OCI-LY3 (cell line): ENCODE results near the gene SEPTIN14.

ENCODE experiments used
- H2AFZ ChIP-seq: fragments of 200-600, 300-600 bp; shearing (Covaris generic); 2 replicates; pipeline ENCODE4 v1.6.0; 2014; ENCODE audit warnings: antibody characterized with exemption, low read depth, low read length
- H3K27ac ChIP-seq: fragments of 200-600, 300-600 bp; sonication (generic); 2 replicates; pipeline ENCODE4 v1.5.1; 2014; ENCODE audit warnings: mild to moderate bottlenecking, low read length, moderate library complexity, mixed read lengths
- H3K27me3 ChIP-seq: fragments of 200-600, 300-600 bp; sonication (generic); 2 replicates; pipeline ENCODE4 v1.6.1; 2014; ENCODE audit warnings: low read depth, low read length, mixed read lengths
- H3K36me3 ChIP-seq: fragments of 200-600, 300-600 bp; sonication (generic); replicated peaks from 2 replicates; pipeline ENCODE3; 2014; ENCODE audit warnings: low read depth, low read length, mixed read lengths
- H3K4me1 ChIP-seq: fragments of 300-600, 200-600 bp; sonication (generic); 2 replicates; pipeline ENCODE4 v1.6.1; 2014; ENCODE audit warnings: low read length, mixed read lengths
- H3K4me2 ChIP-seq: fragments of 200-600, 300-600 bp; sonication (generic); 2 replicates; pipeline ENCODE4 v1.6.1; 2014; ENCODE audit warnings: low read length, mixed read lengths
- H3K4me3 ChIP-seq: fragments of 300-600, 200-600 bp; sonication (generic); 2 replicates; pipeline ENCODE4 v1.5.1; 2014; ENCODE audit warnings: antibody characterized with exemption, mild to moderate bottlenecking, low read length, moderate library complexity
- H3K79me2 ChIP-seq: fragments of 300-600, 200-600 bp; shearing (Covaris generic); 2 replicates; pipeline ENCODE4 v1.6.1; 2014; ENCODE audit warnings: mild to moderate bottlenecking, low read length, mixed read lengths
- H3K9ac ChIP-seq: fragments of 300-600, 200-600 bp; shearing (Covaris generic); 2 replicates; pipeline ENCODE4 v1.6.0; 2014; ENCODE audit warnings: mild to moderate bottlenecking, low read length, moderate library complexity
- H3K9me3 ChIP-seq: fragments of 200-600, 300-600 bp; shearing (Covaris generic); 2 replicates; pipeline ENCODE4 v1.6.1; 2014; ENCODE audit warnings: low read length, mixed read lengths; ENCODE audit not compliant: insufficient read depth
- H4K20me1 ChIP-seq: fragments of 200-600, 300-600 bp; sonication (generic); 2 replicates; pipeline ENCODE4 v1.6.1; 2016; ENCODE audit warnings: low read length, mixed read lengths; ENCODE audit not compliant: insufficient read depth
- EZH2phosphoT487 ChIP-seq: fragments of 200-600 bp; shearing (Covaris generic); IDR thresholded peaks from 2 replicates; pipeline ENCODE4 v1.6.1; 2018; ENCODE audit warnings: antibody characterized with exemption, mixed run types, low read depth
- TF ChIP-seq, protein P1 (sequence below): fragments of 200-600, 300-600 bp; sonication (generic); IDR thresholded peaks from 2 replicates; pipeline ENCODE4 v1.5.1; 2014; ENCODE audit warnings: antibody characterized with exemption, low read length, low read depth

SEPTIN14 gene

DNA sequence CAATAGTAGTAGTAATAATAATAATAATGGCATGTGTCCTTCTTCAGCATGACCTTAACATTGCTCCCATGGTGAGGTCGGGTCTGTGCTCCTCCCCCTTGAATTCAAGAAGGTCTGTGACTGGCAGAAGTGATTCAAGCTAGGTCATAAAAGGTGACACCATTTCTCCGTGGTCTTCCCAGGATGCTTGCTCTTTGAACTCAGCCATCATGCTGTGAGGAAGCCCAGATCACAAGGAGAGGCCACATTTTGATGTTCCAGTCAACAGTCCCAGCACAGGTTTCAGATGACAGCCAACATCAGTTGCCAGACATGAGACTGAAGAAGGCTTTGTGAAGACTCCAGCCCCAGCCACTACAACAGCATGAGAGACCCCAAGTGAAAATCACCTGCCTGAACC lies 83.9 kb downstream of the SEPTIN14 start:
- H3K4me3 ChIP-seq = no peak overlapping the region
- no peaks in the 10 kb centered on the region for H3K79me2 ChIP-seq
- TF ChIP-seq, protein P1, sequence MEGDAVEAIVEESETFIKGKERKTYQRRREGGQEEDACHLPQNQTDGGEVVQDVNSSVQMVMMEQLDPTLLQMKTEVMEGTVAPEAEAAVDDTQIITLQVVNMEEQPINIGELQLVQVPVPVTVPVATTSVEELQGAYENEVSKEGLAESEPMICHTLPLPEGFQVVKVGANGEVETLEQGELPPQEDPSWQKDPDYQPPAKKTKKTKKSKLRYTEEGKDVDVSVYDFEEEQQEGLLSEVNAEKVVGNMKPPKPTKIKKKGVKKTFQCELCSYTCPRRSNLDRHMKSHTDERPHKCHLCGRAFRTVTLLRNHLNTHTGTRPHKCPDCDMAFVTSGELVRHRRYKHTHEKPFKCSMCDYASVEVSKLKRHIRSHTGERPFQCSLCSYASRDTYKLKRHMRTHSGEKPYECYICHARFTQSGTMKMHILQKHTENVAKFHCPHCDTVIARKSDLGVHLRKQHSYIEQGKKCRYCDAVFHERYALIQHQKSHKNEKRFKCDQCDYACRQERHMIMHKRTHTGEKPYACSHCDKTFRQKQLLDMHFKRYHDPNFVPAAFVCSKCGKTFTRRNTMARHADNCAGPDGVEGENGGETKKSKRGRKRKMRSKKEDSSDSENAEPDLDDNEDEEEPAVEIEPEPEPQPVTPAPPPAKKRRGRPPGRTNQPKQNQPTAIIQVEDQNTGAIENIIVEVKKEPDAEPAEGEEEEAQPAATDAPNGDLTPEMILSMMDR = no peak
- no peak for TF ChIP-seq EZH2phosphoT487
- no peaks in the 10 kb centered on the region for H3K9me3 ChIP-seq
- no peaks in the 10 kb centered on the region for H3K36me3 ChIP-seq
- no peak overlapping the region for H3K27ac ChIP-seq
- H3K27me3 ChIP-seq = no peaks in the 10 kb centered on the region
- H3K4me1 ChIP-seq = no peaks in the 10 kb centered on the region
- H3K9ac ChIP-seq = no peak overlapping the region
- H4K20me1 ChIP-seq = no peaks in the 10 kb centered on the region
- H2AFZ ChIP-seq = no peak overlapping the region
- no peak overlapping the region for H3K4me2 ChIP-seq

DNA sequence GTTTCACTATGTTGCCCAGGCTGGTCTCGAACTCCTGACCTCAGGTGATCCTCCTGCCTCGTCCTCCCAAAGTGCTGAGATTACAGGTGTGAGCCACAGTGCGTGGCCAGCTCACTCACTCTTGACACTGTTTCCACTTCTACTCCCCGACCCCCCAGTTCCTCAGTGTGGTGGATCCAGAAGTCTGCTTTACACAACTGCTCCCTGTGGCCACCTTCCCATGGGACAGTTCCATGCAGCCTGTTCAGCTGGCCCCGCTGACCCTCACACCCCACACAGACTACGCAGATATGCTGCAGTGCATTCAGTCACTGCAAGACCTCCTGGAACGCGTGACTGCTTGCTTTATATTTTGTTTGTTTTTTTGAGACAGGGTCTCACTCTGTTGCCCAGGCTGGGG lies 86.4 kb downstream of the SEPTIN14 start:
- H3K4me2 ChIP-seq = no peak overlapping the region
- H3K4me1 ChIP-seq = no peaks in the 10 kb centered on the region
- H3K36me3 ChIP-seq = no peaks in the 10 kb centered on the region
- TF ChIP-seq, protein P1 = no peak
- TF ChIP-seq EZH2phosphoT487 = no peak
- no peaks in the 10 kb centered on the region for H4K20me1 ChIP-seq
- H3K4me3 ChIP-seq = no peak overlapping the region
- no peaks in the 10 kb centered on the region for H3K9me3 ChIP-seq
- H2AFZ ChIP-seq = no peak overlapping the region
- no peaks in the 10 kb centered on the region for H3K27me3 ChIP-seq
- H3K79me2 ChIP-seq = no peaks in the 10 kb centered on the region
- H3K27ac ChIP-seq = no peak overlapping the region
- no peak overlapping the region for H3K9ac ChIP-seq

DNA sequence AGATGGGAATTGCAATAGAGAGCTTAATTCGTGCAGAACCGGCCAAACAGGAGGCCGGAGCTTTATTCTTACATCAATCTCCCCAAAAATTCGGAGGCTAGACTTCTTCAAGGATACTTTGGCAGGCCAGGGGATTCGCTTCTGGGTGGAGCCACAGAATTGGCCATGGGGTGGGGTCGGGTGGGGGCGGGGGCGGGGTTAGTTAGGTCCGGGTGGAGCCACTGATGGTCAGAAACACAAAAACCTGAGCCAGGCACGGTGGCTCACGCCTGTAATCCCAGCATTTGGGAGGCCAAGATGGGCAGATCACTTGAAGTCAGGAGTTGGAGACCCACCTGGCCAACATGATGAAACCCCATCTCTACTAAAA lies 87.5 kb downstream of the SEPTIN14 start:
- no peaks in the 10 kb centered on the region for H4K20me1 ChIP-seq
- H2AFZ ChIP-seq = no peak overlapping the region
- no peak overlapping the region for H3K4me2 ChIP-seq
- H3K4me3 ChIP-seq = no peak overlapping the region
- no peaks in the 10 kb centered on the region for H3K79me2 ChIP-seq
- no peaks in the 10 kb centered on the region for H3K27me3 ChIP-seq
- H3K36me3 ChIP-seq = no peaks in the 10 kb centered on the region
- H3K27ac ChIP-seq = no peak overlapping the region
- TF ChIP-seq, protein P1 = no peak
- no peak for TF ChIP-seq EZH2phosphoT487
- H3K4me1 ChIP-seq = no peaks in the 10 kb centered on the region
- no peaks in the 10 kb centered on the region for H3K9me3 ChIP-seq
- no peak overlapping the region for H3K9ac ChIP-seq

DNA sequence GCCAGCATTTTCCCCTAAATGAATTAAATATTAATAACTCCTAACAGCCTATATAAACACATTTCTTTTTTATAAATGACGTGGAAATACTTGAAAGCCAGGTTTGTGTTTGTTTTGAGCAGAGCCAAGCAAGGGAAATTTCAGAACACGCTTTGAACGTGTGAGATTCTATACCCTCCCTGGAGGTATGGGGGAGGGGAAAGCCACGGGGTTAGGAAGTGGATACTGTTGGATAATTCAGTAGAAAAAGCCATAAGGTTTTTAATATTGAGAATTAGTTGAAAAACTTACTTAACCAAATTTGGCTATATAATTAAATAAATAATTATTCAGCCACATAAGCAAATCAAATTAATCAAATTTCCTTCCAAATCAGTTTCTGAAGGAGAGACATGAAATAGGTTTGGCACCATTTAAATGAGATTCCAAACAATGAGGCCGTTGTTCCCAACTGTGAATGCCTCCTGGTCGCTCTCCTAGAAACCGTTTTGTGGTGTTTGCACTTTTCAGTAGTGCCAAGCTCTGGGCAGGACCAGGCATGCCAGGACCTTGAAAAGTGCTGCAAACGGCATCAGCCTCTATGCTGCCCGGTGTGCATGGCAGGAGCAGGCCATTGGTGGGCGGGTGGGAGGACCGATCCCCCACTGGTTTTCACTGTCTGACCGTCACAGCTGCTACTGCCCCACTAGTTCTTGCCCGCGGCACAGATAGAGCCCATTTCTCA lies 88.1 kb downstream of the SEPTIN14 start:
- no peak overlapping the region for H3K27ac ChIP-seq
- no peaks in the 10 kb centered on the region for H3K9me3 ChIP-seq
- no peak overlapping the region for H3K9ac ChIP-seq
- no peaks in the 10 kb centered on the region for H3K36me3 ChIP-seq
- H3K4me2 ChIP-seq = no peak overlapping the region
- no peaks in the 10 kb centered on the region for H3K4me1 ChIP-seq
- TF ChIP-seq EZH2phosphoT487 = no peak
- TF ChIP-seq, protein P1 = no peak
- no peaks in the 10 kb centered on the region for H3K79me2 ChIP-seq
- H2AFZ ChIP-seq = no peak overlapping the region
- H3K27me3 ChIP-seq = no peaks in the 10 kb centered on the region
- no peak overlapping the region for H3K4me3 ChIP-seq
- H4K20me1 ChIP-seq = no peaks in the 10 kb centered on the region
